HG02588 (cell line): ENCODE results near the gene PLCL2.
"Not testable (repeated sequence)": the region's sequence is repeated elsewhere in the genome, so short reads cannot be mapped to it uniquely, and the experiment has no call there.

Source experiments
- ATAC-seq: cut with Tn5 transposase; IDR thresholded peaks from one replicate; pipeline ENCODE4 v1.9.1; 2021; ENCODE audit warnings: mild to moderate bottlenecking, moderate library complexity; ENCODE audit not compliant: unreplicated experiment

The PLCL2 gene

GRCh38 chr3:17111586-17111985 lies 226.8 kb downstream of the PLCL2 start:
- ATAC-seq, result no peak

GRCh38 chr3:17115186-17115585 lies 230.4 kb downstream of the PLCL2 start:
- no peak for ATAC-seq

DNA sequence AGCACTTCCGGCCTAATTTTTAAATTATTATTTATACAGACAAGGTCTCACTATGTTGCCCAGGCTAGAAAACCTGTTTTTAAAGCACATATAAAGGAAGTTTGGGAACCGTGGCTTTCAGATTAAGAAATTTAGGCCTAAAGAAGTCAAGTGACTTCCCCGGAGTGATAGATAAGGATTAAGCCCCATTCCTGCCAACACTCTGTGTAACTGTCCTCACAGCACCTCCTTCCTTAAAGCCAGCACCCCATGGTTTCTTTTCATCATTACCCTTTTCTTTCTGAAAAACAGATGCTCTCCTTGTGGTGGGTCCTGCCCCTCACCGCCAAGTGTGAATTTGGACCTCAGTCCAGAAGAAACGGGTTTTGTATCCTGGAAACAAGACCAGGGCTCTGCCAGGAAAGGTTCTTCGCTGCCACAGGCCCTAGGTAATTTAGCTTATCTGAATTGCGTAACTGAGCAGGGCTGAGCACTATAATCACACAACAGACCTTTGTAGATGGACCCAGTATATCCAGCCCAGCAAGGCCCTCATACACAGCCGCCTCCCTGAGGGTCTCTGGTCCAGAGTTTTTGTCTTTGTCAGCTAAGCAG lies 231.3 kb downstream of the PLCL2 start:
- ATAC-seq, result no peak

- no peak for ATAC-seq
Measured at GRCh38 chr3:17118771-17119170, 234.0 kb downstream of the PLCL2 start.

DNA sequence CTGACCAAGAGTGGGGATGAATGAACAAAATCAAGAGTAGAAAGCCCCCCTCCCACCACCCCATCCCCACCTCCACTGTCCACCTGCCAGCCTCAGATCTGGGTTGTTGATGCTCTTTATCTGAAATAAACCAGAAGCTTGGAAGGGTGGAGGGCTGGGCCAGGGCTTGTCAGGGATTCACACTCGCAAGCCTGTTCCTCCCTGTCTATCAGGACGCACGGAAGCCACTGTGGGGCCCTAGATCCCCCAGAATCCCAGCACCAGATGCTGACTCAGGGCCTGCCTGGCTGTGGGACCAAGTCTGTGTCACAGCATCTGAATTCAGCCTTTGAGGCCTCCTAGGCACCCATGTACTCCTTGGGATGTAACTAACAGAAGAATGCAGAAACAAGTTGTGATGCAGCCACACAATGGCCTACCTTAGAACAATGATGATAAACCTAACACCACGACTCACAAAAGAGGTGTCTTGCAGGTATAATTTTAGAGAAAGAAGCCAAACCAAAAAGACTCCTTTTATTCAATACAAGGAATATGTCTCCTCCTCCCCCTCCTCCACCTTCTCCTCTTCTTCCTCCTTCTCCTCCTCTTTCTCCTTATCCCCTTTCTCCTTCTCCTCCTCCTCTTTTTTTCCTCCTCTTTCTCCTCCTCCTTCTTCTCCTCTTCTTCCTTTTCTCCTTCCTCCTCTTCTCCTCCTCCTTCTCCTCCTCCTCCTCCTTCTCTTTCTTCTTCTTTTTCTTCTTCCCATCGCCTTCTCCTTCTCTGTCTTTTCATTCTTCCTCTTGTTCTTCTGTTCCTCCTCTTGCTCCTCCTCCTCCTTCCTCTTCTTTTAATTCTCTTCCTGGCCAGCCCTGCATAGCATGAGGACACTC lies 234.7 kb downstream of the PLCL2 start:
- no peak for ATAC-seq

DNA sequence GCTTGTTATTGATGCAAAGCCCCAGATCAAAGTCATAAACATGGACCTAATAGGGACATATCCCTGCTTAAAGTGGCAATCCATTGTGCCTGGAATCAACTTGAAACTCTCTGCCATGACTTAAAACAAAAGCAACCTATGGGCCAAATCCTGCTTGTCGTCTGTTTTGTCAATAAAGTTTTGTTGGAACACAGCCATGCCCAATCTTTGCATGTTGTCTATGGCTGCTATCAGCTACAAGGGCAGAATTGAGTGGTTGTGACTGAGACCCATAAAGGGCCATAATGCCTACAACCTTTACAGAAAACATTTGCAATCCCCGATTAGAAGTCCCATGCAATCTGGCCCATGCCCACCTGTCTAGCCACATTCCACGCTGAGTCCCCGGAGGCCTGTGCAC lies 235.4 kb downstream of the PLCL2 start:
- no peak for ATAC-seq

DNA sequence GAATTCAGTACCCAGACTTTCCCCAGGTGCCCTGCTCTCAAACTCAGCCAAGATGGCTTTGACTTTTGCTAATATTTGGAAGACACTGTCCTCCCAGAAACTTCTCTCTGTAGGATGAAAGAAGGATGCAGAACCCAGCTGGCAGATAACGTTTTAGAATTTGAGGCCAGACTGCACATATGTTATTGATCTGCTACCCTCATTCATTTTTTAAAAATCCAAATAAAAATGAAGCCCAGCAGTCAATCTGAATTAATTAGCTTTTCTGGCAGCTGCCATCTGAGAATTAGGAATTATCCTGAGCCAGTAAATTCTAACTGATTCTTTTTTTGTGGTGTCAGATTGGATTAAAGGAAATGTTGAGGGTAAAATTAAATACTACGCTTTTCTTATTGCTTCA lies 236.6 kb downstream of the PLCL2 start:
- no peak for ATAC-seq

GRCh38 chr3:17122758-17123157 lies 238.0 kb downstream of the PLCL2 start:
- no peak for ATAC-seq

DNA sequence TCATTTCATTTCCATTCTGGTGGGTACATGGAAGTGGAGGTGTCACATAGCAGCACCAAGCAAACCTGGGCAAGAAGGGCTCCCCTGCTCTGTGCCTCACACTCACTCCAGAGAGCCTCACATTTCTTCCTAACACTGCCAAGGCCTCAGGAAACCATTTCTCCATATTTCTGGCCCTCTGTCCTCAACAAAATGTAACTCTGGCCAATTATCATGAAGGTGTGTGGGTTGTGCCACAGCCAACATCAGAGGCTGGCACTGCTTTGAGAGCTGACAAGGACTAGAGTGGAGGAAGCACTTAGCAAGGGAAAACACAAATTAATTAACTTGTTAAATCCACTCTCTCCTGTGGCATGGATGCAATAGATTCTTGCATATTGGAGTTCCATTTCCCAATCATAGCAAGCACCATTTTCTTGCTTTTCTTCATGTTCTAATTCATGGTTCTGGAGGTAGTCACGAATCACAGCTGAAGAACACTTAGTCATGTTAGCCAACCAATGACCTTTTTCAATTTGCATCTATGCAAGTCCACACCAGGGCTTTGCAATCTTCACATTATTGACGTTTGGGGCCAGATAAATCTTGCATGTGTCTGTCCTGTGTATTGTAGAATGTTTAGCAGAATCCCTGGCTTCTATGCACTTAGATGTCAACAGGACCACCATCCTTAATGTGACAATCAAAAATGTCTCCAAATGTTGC lies 241.1 kb downstream of the PLCL2 start:
- ATAC-seq, result no peak

GRCh38 chr3:17128671-17129070 lies 243.9 kb downstream of the PLCL2 start:
- not testable (repeated sequence) for ATAC-seq

GRCh38 chr3:17129556-17129955 lies 244.8 kb downstream of the PLCL2 start:
- ATAC-seq, result no peak

DNA sequence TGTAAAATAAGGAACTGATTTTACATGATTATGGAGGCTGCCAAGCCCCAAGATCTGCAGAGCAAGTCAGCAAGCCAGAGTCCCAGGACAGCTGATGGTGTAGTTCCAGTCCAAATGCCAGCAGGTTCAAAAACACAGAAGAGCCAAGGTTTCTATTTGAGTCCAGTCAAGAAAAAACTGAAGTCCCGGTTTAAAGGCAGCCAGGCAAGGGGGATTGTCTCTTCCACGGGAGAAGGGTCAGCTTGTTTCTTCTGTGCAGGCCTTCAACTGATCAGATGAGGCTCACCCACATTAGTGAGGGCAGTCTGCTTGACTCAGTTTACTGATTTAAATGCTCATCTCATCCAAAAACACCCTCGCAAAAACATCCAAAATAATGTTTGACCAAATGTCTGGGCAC lies 246.2 kb downstream of the PLCL2 start:
- no peak for ATAC-seq

DNA sequence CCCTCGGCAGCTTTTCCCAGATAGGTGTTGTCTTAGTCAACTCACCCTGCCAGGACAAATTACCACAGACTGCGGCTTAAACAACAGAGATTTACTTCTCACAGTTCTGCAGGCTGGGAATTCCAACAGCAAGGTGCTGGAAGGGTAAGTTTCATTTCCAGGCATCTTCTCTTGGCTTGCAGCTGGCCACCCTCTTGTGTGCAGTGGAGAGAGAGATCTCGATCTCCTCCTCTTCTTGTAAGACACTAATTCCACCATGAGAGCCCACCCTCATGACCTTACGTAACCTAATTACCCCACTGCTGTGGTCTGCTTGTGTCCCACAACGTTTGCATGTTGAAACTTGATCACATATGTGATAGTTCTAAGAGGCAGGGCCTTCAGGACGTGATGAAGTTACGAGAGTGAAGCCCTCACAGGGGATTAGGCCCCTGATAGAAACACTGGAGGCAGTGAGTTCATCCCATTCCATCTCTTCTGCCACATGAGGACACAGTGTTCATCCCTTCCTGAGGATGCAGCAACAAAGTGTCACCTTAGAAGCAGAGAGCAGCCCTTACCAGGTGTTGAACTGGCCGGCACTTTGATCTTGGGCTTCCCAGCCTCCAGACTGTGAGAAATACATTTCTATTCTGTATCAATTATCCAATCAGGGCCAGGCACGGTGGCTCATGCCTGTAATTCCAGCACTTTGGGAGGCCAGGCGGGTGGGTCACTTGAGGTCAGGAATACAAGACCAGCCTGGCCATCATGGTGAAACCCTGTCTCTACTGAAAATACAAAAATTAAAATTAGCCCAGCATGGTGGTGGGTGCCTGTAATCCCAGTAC lies 247.7 kb downstream of the PLCL2 start:
- ATAC-seq, result no peak

GRCh38 chr3:17133632-17134545 lies 249.1 kb downstream of the PLCL2 start:
- ATAC-seq, result no peak

GRCh38 chr3:17135696-17136095 lies 250.9 kb downstream of the PLCL2 start:
- no peak for ATAC-seq

DNA sequence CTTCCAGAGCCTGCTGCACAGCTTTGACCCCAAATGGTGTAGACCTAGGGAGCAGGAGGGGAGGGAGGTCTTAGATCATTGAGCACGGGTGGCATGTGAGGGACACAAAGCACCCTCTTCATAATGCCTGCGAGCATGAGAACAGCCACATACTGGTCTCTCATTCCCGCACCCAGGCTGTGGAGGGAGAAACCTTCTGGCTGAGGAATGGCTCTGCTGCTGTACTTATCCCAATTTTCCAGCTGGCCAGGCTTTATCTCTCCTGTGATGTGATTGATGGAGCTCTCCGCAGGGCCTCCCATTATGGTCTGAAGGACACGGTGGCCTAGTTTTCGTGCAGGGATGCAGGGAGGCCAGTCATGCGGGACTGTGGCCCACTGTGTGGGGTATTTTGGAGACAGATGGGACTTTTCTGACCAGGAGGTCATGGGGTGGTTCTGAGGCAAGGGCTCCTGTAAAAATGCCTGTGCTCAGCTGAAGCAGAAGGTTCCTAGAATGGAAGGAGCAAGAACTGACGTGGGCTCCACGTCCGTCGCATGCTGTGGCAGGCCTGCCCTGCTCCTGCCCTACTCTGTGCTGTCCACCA lies 251.5 kb downstream of the PLCL2 start:
- no peak for ATAC-seq

- ATAC-seq, result no peak
Measured at GRCh38 chr3:17137321-17137826, 252.6 kb downstream of the PLCL2 start.

GRCh38 chr3:17138246-17139039 lies 253.7 kb downstream of the PLCL2 start:
- no peak for ATAC-seq
